ENCODE data around the gene SERPINC1. TPM values are rescaled to one million over a fixed set of nuclear protein-coding genes. Genes with fewer than 3 reads are reported as not detected.

Gene SERPINC1
- total RNA-seq, 2 donors from 2014 or later = 0.31 TPM; not detected in 1

DNA sequence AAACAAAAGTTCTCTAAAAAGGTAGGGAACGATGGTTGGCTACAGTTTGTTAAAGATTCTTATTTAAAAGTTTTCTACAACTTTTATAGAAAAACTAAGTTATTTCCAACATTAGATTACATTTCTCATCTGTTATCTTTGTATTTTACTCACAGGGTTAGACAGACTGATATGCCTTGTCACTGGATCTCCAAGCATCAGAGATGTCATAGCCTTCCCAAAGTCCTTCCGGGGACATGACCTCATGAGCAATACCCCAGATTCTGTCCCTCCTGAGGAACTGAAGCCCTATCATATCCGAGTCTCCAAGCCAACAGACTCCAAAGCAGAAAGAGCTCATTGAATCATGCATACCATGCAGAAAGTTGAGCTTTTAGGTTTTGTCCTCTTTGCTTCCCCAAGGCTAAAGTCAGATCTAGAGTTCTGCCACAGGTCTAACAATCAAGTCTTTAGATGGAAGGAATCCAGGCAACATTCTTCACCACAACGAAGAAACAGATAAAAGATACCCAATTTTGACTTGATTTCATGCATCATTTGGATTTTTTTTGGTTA, 59.7 kb downstream of the SERPINC1 start:
- TF ChIP-seq, protein P1, sequence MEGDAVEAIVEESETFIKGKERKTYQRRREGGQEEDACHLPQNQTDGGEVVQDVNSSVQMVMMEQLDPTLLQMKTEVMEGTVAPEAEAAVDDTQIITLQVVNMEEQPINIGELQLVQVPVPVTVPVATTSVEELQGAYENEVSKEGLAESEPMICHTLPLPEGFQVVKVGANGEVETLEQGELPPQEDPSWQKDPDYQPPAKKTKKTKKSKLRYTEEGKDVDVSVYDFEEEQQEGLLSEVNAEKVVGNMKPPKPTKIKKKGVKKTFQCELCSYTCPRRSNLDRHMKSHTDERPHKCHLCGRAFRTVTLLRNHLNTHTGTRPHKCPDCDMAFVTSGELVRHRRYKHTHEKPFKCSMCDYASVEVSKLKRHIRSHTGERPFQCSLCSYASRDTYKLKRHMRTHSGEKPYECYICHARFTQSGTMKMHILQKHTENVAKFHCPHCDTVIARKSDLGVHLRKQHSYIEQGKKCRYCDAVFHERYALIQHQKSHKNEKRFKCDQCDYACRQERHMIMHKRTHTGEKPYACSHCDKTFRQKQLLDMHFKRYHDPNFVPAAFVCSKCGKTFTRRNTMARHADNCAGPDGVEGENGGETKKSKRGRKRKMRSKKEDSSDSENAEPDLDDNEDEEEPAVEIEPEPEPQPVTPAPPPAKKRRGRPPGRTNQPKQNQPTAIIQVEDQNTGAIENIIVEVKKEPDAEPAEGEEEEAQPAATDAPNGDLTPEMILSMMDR (IDR thresholded peaks at IDR 0.05) = no peak
- Histone ChIP-seq H3K4me3 (no peak overlapping the region), H3K27me3 (no peaks in the 10 kb centered on the region), H3K27ac (no peak overlapping the region), H3K4me1 (peaks cover 0 to 4% of the 10 kb centered on the region in 2 donors), H3K36me3 (peaks cover 35% of the 10 kb centered on the region), H3K9me3 (no peaks in the 10 kb centered on the region)
- DNase-seq (ENCODE audit: low spot score) = no peak

DNA sequence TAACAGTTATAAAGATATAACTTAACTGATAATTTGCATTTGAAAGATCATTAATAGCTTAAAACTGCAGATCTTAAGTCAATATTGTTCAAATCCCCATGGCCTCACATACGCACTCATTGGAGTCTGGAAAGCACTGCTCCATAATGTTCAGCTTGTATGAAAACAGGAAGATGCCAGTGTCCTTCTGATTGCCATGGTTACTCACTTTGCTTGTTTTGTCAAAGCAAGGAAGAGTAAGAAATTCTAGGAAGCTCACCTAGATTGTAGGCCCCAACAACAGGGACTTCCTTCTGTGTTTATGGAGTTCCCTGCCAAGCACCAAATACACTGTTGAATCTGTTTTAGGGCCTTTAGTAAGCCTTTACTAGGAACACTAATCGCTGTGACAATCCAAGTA, 60.2 kb downstream of the SERPINC1 start:
- DNase-seq (ENCODE audit: low spot score) = no peak
- Histone ChIP-seq H3K27me3 (no peaks in the 10 kb centered on the region), H3K4me1 (peaks cover 0 to 6% of the 10 kb centered on the region in 2 donors), H3K4me3 (no peak overlapping the region), H3K9me3 (no peaks in the 10 kb centered on the region), H3K27ac (no peak overlapping the region), H3K36me3 (peaks cover 34% of the 10 kb centered on the region)
- TF ChIP-seq, protein P1 (IDR thresholded peaks at IDR 0.05) = no peak

DNA sequence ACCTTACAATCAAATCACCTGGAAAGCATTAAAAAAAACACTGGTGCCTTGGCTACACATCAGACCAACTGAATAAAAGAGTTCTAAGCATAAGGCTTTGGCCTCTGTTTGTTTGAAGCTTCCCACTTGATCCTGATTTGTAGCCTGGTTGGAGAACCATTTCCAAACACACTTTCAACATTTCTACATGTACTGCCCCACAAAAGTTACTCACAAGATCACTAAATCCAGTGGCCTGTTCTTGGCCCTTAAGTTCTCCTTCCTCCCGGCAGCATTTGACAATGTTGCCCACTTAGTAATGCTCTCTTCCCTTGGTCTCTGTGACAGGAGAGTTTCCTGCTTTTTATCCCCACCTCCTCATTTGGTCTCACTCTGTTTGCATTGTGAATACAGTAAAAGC, 61.1 kb downstream of the SERPINC1 start:
- Histone ChIP-seq H3K36me3 (peaks cover 34% of the 10 kb centered on the region), H3K4me3 (no peak overlapping the region), H3K27me3 (no peaks in the 10 kb centered on the region), H3K4me1 (peaks cover 0 to 6% of the 10 kb centered on the region in 2 donors), H3K27ac (no peak overlapping the region), H3K9me3 (no peaks in the 10 kb centered on the region)
- DNase-seq (ENCODE audit: low spot score) = no peak
- TF ChIP-seq, protein P1 (IDR thresholded peaks at IDR 0.05) = no peak

Other genes starting within 250 kb of the SERPINC1 start
- gene ANKRD45, start 247.5 kb downstream of the SERPINC1 start, total RNA-seq = under 1 TPM; 0.35 to 0.56 TPM
- gene KLHL20, start 202.3 kb downstream of the SERPINC1 start, total RNA-seq = 10 to 100 TPM; 20.9 to 24.6 TPM
- gene DARS2, start 92.7 kb downstream of the SERPINC1 start, total RNA-seq = 10 to 100 TPM; 11.2 to 13.9 TPM
- 1 to 10 TPM; 1.5 to 4.2 TPM for gene CENPL, start 92.4 kb downstream of the SERPINC1 start, total RNA-seq
- gene GAS5, start 49.3 kb downstream of the SERPINC1 start, total RNA-seq = 100 to 1,000 TPM in 1 of 2 donors, 10 to 100 TPM in 1; 74.6 to 115 TPM
- 1 to 10 TPM; 5.8 to 8.8 TPM for gene ZBTB37, start 48.9 kb downstream of the SERPINC1 start, total RNA-seq
- 10 to 100 TPM; 14.6 to 15.6 TPM for gene RC3H1, start 105.0 kb upstream of the SERPINC1 start, total RNA-seq
- 100 to 1,000 TPM; 148 to 174 TPM for gene RABGAP1L, start 242.2 kb upstream of the SERPINC1 start, total RNA-seq

All from right atrium auricular region (tissue), 2 donors.